ENCODE measurements around the gene GNB1L.
A peak's percentile ranks its signal among the peaks of the same experiment; 100 is the strongest.

Gene GNB1L, protein sequence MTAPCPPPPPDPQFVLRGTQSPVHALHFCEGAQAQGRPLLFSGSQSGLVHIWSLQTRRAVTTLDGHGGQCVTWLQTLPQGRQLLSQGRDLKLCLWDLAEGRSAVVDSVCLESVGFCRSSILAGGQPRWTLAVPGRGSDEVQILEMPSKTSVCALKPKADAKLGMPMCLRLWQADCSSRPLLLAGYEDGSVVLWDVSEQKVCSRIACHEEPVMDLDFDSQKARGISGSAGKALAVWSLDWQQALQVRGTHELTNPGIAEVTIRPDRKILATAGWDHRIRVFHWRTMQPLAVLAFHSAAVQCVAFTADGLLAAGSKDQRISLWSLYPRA

DNA sequence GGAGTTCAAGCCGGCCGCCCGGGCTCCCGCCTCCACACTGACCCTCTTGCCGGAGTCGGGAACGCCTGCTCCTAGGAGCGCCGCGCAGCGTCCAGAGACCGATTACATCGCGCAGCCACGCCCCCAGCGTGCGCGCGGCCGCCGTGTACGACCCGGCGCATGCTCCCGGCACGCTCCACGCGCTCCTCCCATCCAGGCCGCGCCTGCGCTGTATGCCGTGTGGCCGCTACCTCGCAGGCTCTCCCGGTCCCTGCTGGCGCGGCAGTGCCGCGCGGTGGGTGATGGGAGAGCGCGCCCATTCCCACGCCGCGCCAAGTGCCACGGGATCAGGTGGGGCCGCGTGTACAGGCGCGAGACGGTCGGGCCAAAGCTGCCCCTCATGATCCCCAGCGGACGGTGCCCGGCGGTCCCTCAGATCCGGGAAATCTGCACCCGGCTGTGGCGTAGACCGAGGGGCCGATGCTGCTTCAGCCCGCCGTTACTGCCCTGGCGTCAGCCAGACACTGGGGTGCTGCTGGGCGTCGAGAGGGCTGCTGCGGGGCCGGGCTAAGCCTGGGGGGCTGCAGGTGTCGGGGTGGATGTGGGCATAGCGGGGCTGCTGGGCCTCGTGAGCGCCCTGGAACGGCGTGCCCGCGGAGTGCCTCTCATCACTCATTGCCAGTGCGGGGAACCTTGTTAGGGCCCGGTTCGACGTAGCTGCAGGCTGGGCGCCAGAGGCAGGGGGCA is at the start of gene GNB1L, which contains the start of gene RTL10:
Gene GNB1L, minus strand, starts transcription at position 97 of the 726 bp plus-strand sequence. CDS start 33,519 bp downstream, outside the sequence.
Gene RTL10, minus strand, starts transcription at position 97 of the 726 bp plus-strand sequence. CDS start 2,613 bp downstream, outside the sequence.
- peak; percentile 60 for DNase-seq (ENCODE audit: low read depth, low spot score)
- Histone ChIP-seq H3K27ac (peak within 1 kb of the TSS; percentile 85), H3K4me3 (peak within 1 kb of the TSS; percentile 94), H3K9ac (ENCODE audit: insufficient read length) (peak within 1 kb of the TSS; percentile 94), H3K9me3 (ENCODE audit: low read depth, low read length) (no peaks in the 10 kb centered on the region), H3K36me3 (ENCODE audit: insufficient read depth, low read length) (peaks cover 29% of the 10 kb centered on the region)
- TF ChIP-seq FOXP2 (optimal IDR thresholded peaks at IDR 0.05; ENCODE audit: control extremely low read depth, extremely low read length, insufficient read depth) (peak; percentile 81), EZH2 (IDR thresholded peaks at IDR 0.05) (no peak), POLR2AphosphoS5 (IDR thresholded peaks at IDR 0.05; ENCODE audit: borderline replicate concordance, low read depth, low read length) (peak; percentile 98)

DNA sequence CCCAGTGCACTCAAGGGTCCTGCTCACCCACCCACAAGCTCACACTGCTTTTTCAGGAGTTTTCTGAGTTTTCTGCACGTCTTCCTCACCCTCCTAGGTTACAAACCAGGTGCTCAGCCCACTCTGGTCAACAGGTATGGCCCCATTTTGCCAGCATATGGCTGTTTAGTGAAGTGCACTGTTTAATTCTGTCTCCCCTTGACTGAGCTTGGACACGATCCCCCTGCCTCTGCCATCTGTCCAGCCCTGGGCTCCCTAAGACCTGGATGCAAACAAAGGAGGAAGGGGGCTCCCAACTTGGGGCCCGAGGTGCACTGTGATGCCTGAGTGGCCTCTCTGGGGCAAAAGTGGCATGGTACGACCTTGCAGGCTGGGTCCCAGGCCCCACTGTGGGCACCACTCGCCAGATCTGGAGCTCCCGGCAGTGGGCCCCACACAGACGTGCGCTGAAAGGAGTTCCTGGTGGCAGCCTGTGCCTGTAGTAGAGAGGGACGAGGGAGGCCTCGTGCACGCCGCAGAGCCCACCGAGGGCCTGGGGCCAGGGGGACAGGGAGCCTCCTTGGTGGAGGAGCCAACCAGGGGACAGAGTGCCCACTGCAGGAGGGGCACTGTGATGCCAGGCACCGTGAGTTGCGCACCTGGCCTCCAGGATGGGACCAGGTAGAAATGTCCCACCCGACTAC is 49.6 kb upstream of the GNB1L start:
- no peak for TF ChIP-seq EZH2 (IDR thresholded peaks at IDR 0.05)
- TF ChIP-seq FOXP2 (optimal IDR thresholded peaks at IDR 0.05; ENCODE audit: control extremely low read depth, extremely low read length, insufficient read depth) = no peak
- no peak for TF ChIP-seq POLR2AphosphoS5 (IDR thresholded peaks at IDR 0.05; ENCODE audit: borderline replicate concordance, low read depth, low read length)
- H3K36me3 ChIP-seq (ENCODE audit: insufficient read depth, low read length) = no peaks in the 10 kb centered on the region
- DNase-seq (ENCODE audit: low read depth, low spot score) = no peak
- peak overlapping the region; percentile 8 for H3K9ac ChIP-seq (ENCODE audit: insufficient read length)
- H3K27ac ChIP-seq = peak overlapping the region; percentile 57; the same call in 1 of the 2 replicates
- no peaks in the 10 kb centered on the region for H3K9me3 ChIP-seq (ENCODE audit: low read depth, low read length)
- no peak overlapping the region for H3K4me3 ChIP-seq

DNA sequence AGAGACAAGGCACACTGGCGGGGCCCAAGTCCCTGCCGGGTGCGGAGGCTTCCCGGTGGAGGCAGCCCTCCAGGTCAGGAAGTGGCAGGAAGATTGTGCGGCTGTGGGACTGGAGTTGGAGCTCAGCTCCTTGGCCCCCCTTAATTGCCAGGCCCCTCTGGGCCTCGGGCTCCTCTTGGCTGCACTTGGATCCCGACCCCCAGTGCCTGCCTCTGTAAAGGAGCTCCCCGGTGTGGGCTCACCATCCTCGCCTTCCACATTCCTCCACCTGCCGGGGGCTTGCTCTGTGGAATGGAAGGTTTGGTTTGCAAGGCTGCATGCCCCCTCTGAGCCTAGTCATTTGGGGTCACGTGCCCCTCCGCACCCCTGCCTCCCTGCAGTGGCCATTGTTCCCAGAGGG is 48.8 kb upstream of the GNB1L start:
- H3K9me3 ChIP-seq (ENCODE audit: low read depth, low read length) = no peaks in the 10 kb centered on the region
- no peak overlapping the region for H3K9ac ChIP-seq (ENCODE audit: insufficient read length)
- TF ChIP-seq POLR2AphosphoS5 (IDR thresholded peaks at IDR 0.05; ENCODE audit: borderline replicate concordance, low read depth, low read length) = no peak
- H3K27ac ChIP-seq = no peak overlapping the region
- H3K36me3 ChIP-seq (ENCODE audit: insufficient read depth, low read length) = no peaks in the 10 kb centered on the region
- H3K4me3 ChIP-seq = no peak overlapping the region
- no peak for DNase-seq (ENCODE audit: low read depth, low spot score)

DNA sequence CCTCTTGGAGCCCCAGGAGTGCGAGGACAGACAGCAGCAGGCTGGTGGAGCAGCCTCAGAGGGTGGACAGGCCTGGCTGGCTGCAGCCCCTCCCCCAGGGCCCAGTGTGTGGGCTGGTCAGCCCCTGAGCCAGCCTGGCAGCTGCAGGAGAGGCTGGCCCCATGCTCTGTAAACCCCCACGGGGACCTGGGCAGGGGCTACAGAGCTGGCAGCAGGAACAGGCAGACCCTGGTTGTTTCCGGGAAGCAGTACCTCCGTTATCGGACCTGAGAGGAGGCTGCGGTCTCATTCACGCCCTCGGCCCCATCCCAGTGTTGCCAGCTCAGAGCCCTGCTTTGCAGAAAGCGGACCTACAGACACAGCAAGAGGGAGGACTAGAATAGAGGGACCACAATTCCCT is 48.4 kb upstream of the GNB1L start:
- H3K36me3 ChIP-seq (ENCODE audit: insufficient read depth, low read length) = no peaks in the 10 kb centered on the region
- no peak overlapping the region for H3K4me3 ChIP-seq
- no peaks in the 10 kb centered on the region for H3K9me3 ChIP-seq (ENCODE audit: low read depth, low read length)
- TF ChIP-seq POLR2AphosphoS5 (IDR thresholded peaks at IDR 0.05; ENCODE audit: borderline replicate concordance, low read depth, low read length) (no peak), FOXP2 (optimal IDR thresholded peaks at IDR 0.05; ENCODE audit: control extremely low read depth, extremely low read length, insufficient read depth) (no peak)
- H3K27ac ChIP-seq = no peak overlapping the region
- no peak for DNase-seq (ENCODE audit: low read depth, low spot score)
- no peak overlapping the region for H3K9ac ChIP-seq (ENCODE audit: insufficient read length)

DNA sequence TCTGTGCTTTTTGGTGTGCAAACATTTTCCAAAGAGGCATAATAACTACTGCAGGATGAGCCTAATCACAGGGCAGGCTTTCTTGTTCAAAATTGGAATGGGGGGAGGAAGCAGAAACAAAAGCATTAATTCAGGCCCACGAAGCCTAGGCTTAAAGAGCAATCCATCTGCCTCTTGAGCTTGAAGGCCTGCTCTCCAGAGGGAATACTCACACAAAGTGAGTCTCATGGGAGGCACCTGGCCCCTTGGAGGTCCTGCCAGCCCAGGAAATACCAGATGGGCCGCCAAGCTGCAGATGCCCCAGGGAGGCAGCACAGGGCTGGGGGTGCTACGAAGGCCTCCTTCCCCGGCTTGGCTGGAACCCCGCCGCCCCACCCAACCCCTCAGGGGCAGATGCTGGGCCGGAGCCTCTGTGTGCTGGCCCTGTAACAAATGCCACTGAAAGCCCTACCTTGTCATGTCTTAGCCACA is 47.6 kb upstream of the GNB1L start:
- no peaks in the 10 kb centered on the region for H3K9me3 ChIP-seq (ENCODE audit: low read depth, low read length)
- no peak overlapping the region for H3K27ac ChIP-seq
- no peak for TF ChIP-seq POLR2AphosphoS5 (IDR thresholded peaks at IDR 0.05; ENCODE audit: borderline replicate concordance, low read depth, low read length)
- no peaks in the 10 kb centered on the region for H3K36me3 ChIP-seq (ENCODE audit: insufficient read depth, low read length)
- H3K9ac ChIP-seq (ENCODE audit: insufficient read length) = no peak overlapping the region
- no peak overlapping the region for H3K4me3 ChIP-seq
- DNase-seq (ENCODE audit: low read depth, low spot score) = no peak

DNA sequence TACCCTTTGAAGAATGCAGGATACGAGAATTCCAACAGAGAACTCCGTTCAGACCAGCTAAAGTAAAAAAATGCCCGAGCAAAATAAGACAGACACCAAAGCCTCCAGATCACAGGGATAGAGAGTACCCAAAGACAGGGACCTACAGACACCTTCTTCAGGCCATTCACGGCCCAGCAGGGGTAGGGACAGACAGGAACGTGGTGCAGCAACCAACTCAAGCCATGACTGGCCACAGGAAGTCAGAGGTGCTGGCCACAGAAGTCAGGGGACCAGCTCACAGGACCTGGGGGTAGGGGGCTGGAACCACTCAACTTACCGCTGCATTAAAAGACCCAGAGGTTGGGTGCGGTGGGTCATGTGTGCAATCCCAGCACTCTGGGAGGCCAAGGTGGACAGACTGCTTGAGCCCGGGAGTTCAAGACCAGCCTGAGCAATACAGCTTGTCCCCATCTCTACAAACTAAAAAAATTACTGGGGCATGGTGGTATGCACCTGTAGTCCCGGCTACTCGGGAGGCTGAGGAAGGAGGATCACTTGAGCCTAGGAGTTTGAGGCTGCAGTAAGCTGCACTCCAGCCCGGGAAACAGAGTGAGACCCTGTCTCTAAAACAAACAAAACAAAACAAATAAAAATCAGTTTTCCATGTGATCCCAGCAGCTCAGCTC is 47.0 kb upstream of the GNB1L start:
- no peak overlapping the region for H3K27ac ChIP-seq
- H3K4me3 ChIP-seq = no peak overlapping the region
- no peaks in the 10 kb centered on the region for H3K36me3 ChIP-seq (ENCODE audit: insufficient read depth, low read length)
- H3K9me3 ChIP-seq (ENCODE audit: low read depth, low read length) = no peaks in the 10 kb centered on the region
- DNase-seq (ENCODE audit: low read depth, low spot score) = no peak
- TF ChIP-seq FOXP2 (optimal IDR thresholded peaks at IDR 0.05; ENCODE audit: control extremely low read depth, extremely low read length, insufficient read depth) (no peak), POLR2AphosphoS5 (IDR thresholded peaks at IDR 0.05; ENCODE audit: borderline replicate concordance, low read depth, low read length) (no peak), EZH2 (IDR thresholded peaks at IDR 0.05) (no peak)
- H3K9ac ChIP-seq (ENCODE audit: insufficient read length) = no peak overlapping the region

DNA sequence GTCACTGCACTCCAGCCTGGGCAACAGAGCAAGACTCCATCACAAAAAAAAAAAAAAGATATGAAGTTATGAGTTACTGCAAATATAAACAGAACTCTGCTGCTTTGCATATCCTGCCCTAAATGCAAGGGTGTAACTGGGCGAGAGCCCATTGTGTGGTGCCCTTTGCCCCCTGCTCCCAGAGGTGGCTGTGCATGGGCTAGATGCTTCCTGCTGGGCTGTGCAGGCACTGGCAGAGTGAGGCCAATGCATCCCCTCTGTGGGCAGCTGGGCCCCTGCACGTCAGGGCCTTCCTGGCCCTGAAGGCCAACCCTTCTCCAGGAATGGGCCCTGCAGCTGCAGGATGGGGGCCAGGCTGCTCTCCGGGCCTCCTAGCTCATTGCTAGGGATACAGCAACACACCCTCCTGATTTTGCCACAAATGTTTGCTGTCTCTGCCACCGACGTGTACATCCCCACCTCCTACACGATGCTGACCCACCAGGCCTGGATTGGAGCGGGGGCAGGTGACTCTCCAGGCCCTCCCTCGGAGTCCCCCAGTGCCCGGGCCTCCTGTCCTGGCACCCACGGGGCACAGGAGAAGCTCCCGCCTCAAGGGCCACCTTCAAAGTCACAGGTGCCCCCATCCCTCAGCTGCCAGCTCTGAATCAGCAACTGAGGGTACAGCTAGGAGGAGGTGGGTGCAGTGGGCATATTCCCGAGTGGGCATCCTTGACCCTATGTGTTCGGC is 46.2 kb upstream of the GNB1L start:
- no peak overlapping the region for H3K9ac ChIP-seq (ENCODE audit: insufficient read length)
- H3K27ac ChIP-seq = no peak overlapping the region
- H3K9me3 ChIP-seq (ENCODE audit: low read depth, low read length) = no peaks in the 10 kb centered on the region
- TF ChIP-seq POLR2AphosphoS5 (IDR thresholded peaks at IDR 0.05; ENCODE audit: borderline replicate concordance, low read depth, low read length) (no peak), EZH2 (IDR thresholded peaks at IDR 0.05) (no peak), FOXP2 (optimal IDR thresholded peaks at IDR 0.05; ENCODE audit: control extremely low read depth, extremely low read length, insufficient read depth) (no peak)
- H3K36me3 ChIP-seq (ENCODE audit: insufficient read depth, low read length) = no peaks in the 10 kb centered on the region
- no peak for DNase-seq (ENCODE audit: low read depth, low spot score)
- no peak overlapping the region for H3K4me3 ChIP-seq

All from SK-N-MC (cell line).